ENCODE data around the gene CTNND1. TPM values are rescaled to one million over a fixed set of nuclear protein-coding genes. Genes with fewer than 3 reads are reported as not detected.

CTNND1 gene
- total RNA-seq, 5 donors from 2014 or later (not counting 1 experiment from before 2014, with no cell fraction given) = 8.3 to 17.5 (median 12.5) TPM

GRCh38 chr11:57728829-57729228, 32.8 kb upstream of the CTNND1 start:
- H3K4me1 Mint-ChIP-seq = peaks cover 11 to 19% (median 12%) of the 10 kb centered on the region in 3 donors
- CTCF ChIA-PET = interaction anchor here in 1 of 2 donors (1.5 kb wide), 2 partner anchors 14 to 84 kb away, joined by 3 to 4 read pairs; no protein-coding TSS in a partner anchor
- POLR2A ChIA-PET = interaction anchor here in 1 of 2 donors (0.6 kb wide), 1 partner anchor 799 kb away, joined by 3 read pairs; no protein-coding TSS in a partner anchor
- Histone ChIP-seq H3K4me3 (ENCODE audit: control insufficient read depth in 1 of 2, extremely low read depth in 1 of 2, low read length in 1 of 2) (no peak overlapping the region), H3K4me1 (ENCODE audit: control insufficient read depth in 1 of 2, extremely low read depth in 1 of 2, insufficient read depth in 2 of 2, low read length in 2 of 2) (no peaks in the 10 kb centered on the region), H3K27ac (ENCODE audit: low read length) (no peak overlapping the region), H3K9me3 (no peaks in the 10 kb centered on the region), H3K36me3 (ENCODE audit: control insufficient read depth in 2 of 2, extremely low read depth in 1 of 2, insufficient read depth in 1 of 2, low read length in 1 of 2) (no peaks in the 10 kb centered on the region), H3K27me3 (replicated peaks in 1 of 2; ENCODE audit: control insufficient read depth in 2 of 2, extremely low read depth in 1 of 2, insufficient read depth in 2 of 2, low read length in 1 of 2) (no peaks in the 10 kb centered on the region)
- DNase-seq (no peak), ATAC-seq (replicated peaks in 1 of 4) (no peak)
- peak overlapping the region in 1 of 2 donors; percentile 44 for H3K27ac Mint-ChIP-seq
- no peaks in the 10 kb centered on the region for H3K9me3 Mint-ChIP-seq
- 67% methylated on average over 1 of the region's 7 CpGs for WGBS (ENCODE audit: insufficient coverage)
- no peaks in the 10 kb centered on the region for H3K27me3 Mint-ChIP-seq
- H3K4me3 Mint-ChIP-seq = no peak overlapping the region
- H3K36me3 Mint-ChIP-seq = no peaks in the 10 kb centered on the region

GRCh38 chr11:57729479-57729878, 32.1 kb upstream of the CTNND1 start:
- POLR2A ChIA-PET = no interaction called here

GRCh38 chr11:57732661-57733060, 28.9 kb upstream of the CTNND1 start:
- Histone ChIP-seq H3K4me1 (ENCODE audit: control insufficient read depth in 1 of 2, extremely low read depth in 1 of 2, insufficient read depth in 2 of 2, low read length in 2 of 2) (no peaks in the 10 kb centered on the region), H3K27ac (ENCODE audit: low read length) (no peak overlapping the region), H3K4me3 (ENCODE audit: control insufficient read depth in 1 of 2, extremely low read depth in 1 of 2, low read length in 1 of 2) (no peak overlapping the region), H3K9me3 (no peaks in the 10 kb centered on the region), H3K27me3 (replicated peaks in 1 of 2; ENCODE audit: control insufficient read depth in 2 of 2, extremely low read depth in 1 of 2, insufficient read depth in 2 of 2, low read length in 1 of 2) (no peaks in the 10 kb centered on the region), H3K36me3 (ENCODE audit: control insufficient read depth in 2 of 2, extremely low read depth in 1 of 2, insufficient read depth in 1 of 2, low read length in 1 of 2) (peaks cover 0 to 11% of the 10 kb centered on the region in 2 donors)
- ChIA-PET POLR2A (interaction anchor here in 1 of 2 donors (0.5 to 0.6 kb wide), 2 partner anchors 9 to 14 kb away, joined by 3 to 6 read pairs; no protein-coding TSS in a partner anchor), CTCF (interaction anchor here (0.6 to 0.9 kb wide), 4 partner anchors 11 to 826 kb away, joined by 3 read pairs; no protein-coding TSS in a partner anchor)
- H3K27me3 Mint-ChIP-seq = no peaks in the 10 kb centered on the region
- peaks cover 3% of the 10 kb centered on the region for H3K36me3 Mint-ChIP-seq
- WGBS (ENCODE audit: insufficient coverage) = no CpG with 5 or more reads among the region's 1 CpG
- no peak overlapping the region for H3K4me3 Mint-ChIP-seq
- no peaks in the 10 kb centered on the region for H3K9me3 Mint-ChIP-seq
- no peak overlapping the region for H3K27ac Mint-ChIP-seq
- no peak for ATAC-seq (replicated peaks in 1 of 4)
- peaks cover 6 to 16% (median 7%) of the 10 kb centered on the region in 3 donors for H3K4me1 Mint-ChIP-seq
- DNase-seq = no peak

More at GRCh38 chr11:57729479-57729878, 32.1 kb upstream of the CTNND1 start:
- no peaks in the 10 kb centered on the region for H3K4me1 ChIP-seq (ENCODE audit: control insufficient read depth in 1 of 2, extremely low read depth in 1 of 2, insufficient read depth in 2 of 2, low read length in 2 of 2)
- DNase-seq (no peak), ATAC-seq (replicated peaks in 1 of 4) (no peak)
- no peak overlapping the region for H3K27ac ChIP-seq (ENCODE audit: low read length)
- H3K4me3 Mint-ChIP-seq = no peak overlapping the region
- CTCF ChIA-PET = interaction anchor here in 1 of 2 donors (0.7 to 1.5 kb wide), 2 partner anchors 85 to 1059 kb away, joined by 3 read pairs; no protein-coding TSS in a partner anchor
- no peaks in the 10 kb centered on the region for H3K27me3 Mint-ChIP-seq
- peaks cover 11 to 19% (median 12%) of the 10 kb centered on the region in 3 donors for H3K4me1 Mint-ChIP-seq
- H3K4me3 ChIP-seq (ENCODE audit: control insufficient read depth in 1 of 2, extremely low read depth in 1 of 2, low read length in 1 of 2) = no peak overlapping the region
- H3K36me3 Mint-ChIP-seq = no peaks in the 10 kb centered on the region
- no peak overlapping the region for H3K27ac Mint-ChIP-seq
- H3K9me3 Mint-ChIP-seq = no peaks in the 10 kb centered on the region
- H3K9me3 ChIP-seq = no peaks in the 10 kb centered on the region
- WGBS (ENCODE audit: insufficient coverage) = no CpG with 5 or more reads among the region's 7 CpGs
- no peaks in the 10 kb centered on the region for H3K36me3 ChIP-seq (ENCODE audit: control insufficient read depth in 2 of 2, extremely low read depth in 1 of 2, insufficient read depth in 1 of 2, low read length in 1 of 2)
- no peaks in the 10 kb centered on the region for H3K27me3 ChIP-seq (replicated peaks in 1 of 2; ENCODE audit: control insufficient read depth in 2 of 2, extremely low read depth in 1 of 2, insufficient read depth in 2 of 2, low read length in 1 of 2)

- no peaks in the 10 kb centered on the region for H3K27me3 ChIP-seq (replicated peaks in 1 of 2; ENCODE audit: control insufficient read depth in 2 of 2, extremely low read depth in 1 of 2, insufficient read depth in 2 of 2, low read length in 1 of 2)
- peaks cover 0 to 3% of the 10 kb centered on the region in 2 experiments for H3K4me1 ChIP-seq (ENCODE audit: control insufficient read depth in 1 of 2, extremely low read depth in 1 of 2, insufficient read depth in 2 of 2, low read length in 2 of 2)
- H3K9me3 ChIP-seq = no peaks in the 10 kb centered on the region
- DNase-seq (no peak), ATAC-seq (replicated peaks in 1 of 4) (no peak)
- no peak overlapping the region for H3K27ac ChIP-seq (ENCODE audit: low read length)
- Mint-ChIP-seq H3K36me3 (peaks cover 17% of the 10 kb centered on the region), H3K9me3 (no peaks in the 10 kb centered on the region), H3K27ac (peak overlapping the region in 1 of 2 donors; percentile 45), H3K4me1 (peaks cover 2 to 8% (median 6%) of the 10 kb centered on the region in 3 donors), H3K4me3 (no peak overlapping the region), H3K27me3 (no peaks in the 10 kb centered on the region)
- ChIA-PET POLR2A (no interaction called here), CTCF (interaction anchor here in 1 of 2 donors (0.6 kb wide), 1 partner anchor 13 kb away, joined by 3 read pairs; no protein-coding TSS in a partner anchor)
- peaks cover 0 to 27% of the 10 kb centered on the region in 2 donors for H3K36me3 ChIP-seq (ENCODE audit: control insufficient read depth in 2 of 2, extremely low read depth in 1 of 2, insufficient read depth in 1 of 2, low read length in 1 of 2)
- H3K4me3 ChIP-seq (ENCODE audit: control insufficient read depth in 1 of 2, extremely low read depth in 1 of 2, low read length in 1 of 2) = no peak overlapping the region
- WGBS (ENCODE audit: insufficient coverage) = 88% methylated on average over 2 of the region's 3 CpGs
Observed at GRCh38 chr11:57735619-57736298, 25.8 kb upstream of the CTNND1 start.

GRCh38 chr11:57741132-57742086, 20.2 kb upstream of the CTNND1 start, which contains the start of gene SELENOH:
SELENOH (plus strand) TSS chr11:57741491; CDS start chr11:57741596, 105 bp downstream.
- Histone ChIP-seq H3K27me3 (replicated peaks in 1 of 2; ENCODE audit: control insufficient read depth in 2 of 2, extremely low read depth in 1 of 2, insufficient read depth in 2 of 2, low read length in 1 of 2) (no peaks in the 10 kb centered on the region), H3K36me3 (ENCODE audit: control insufficient read depth in 2 of 2, extremely low read depth in 1 of 2, insufficient read depth in 1 of 2, low read length in 1 of 2) (peaks cover 15 to 56% of the 10 kb centered on the region in 2 donors), H3K9me3 (no peaks in the 10 kb centered on the region), H3K4me3 (ENCODE audit: control insufficient read depth in 1 of 2, extremely low read depth in 1 of 2, low read length in 1 of 2) (peak within 1 kb of the TSS; percentile 73 to 74), H3K27ac (ENCODE audit: low read length) (peak within 1 kb of the TSS; percentile 86), H3K4me1 (ENCODE audit: control insufficient read depth in 1 of 2, extremely low read depth in 1 of 2, insufficient read depth in 2 of 2, low read length in 2 of 2) (peaks cover 9 to 28% of the 10 kb centered on the region in 2 experiments)
- H3K4me1 Mint-ChIP-seq = peaks cover 40 to 43% (median 42%) of the 10 kb centered on the region in 3 donors
- peak; percentile 83 to 88 (median 86) for ATAC-seq (replicated peaks in 1 of 4)
- peak within 1 kb of the TSS; percentile 97 to 99 for H3K27ac Mint-ChIP-seq
- POLR2A ChIA-PET = interaction anchor here (0.5 to 1.7 kb wide), 9 partner anchors 10 to 322 kb away, joined by 3 to 6 read pairs (median 4); partner anchors contain the start of genes MED19 (in 1 of the 2) and TMX2 (in 1 of the 2)
- no peaks in the 10 kb centered on the region for H3K9me3 Mint-ChIP-seq
- DNase-seq = peak; percentile 84 to 94 (median 88)
- peaks cover 42% of the 10 kb centered on the region for H3K36me3 Mint-ChIP-seq
- H3K27me3 Mint-ChIP-seq = no peaks in the 10 kb centered on the region
- peak within 1 kb of the TSS; percentile 93 to 99 (median 96) for H3K4me3 Mint-ChIP-seq
- WGBS (ENCODE audit: insufficient coverage) = under 1% methylated on average over 66 of the region's 75 CpGs
- CTCF ChIA-PET = interaction anchor here (0.5 to 2.3 kb wide), 6 partner anchors 27 to 827 kb away, joined by 3 to 22 read pairs (median 4); partner anchors contain the start of gene ZDHHC5 (in 1 of the 2)

All from T-cell (primary cell).